MCF 10A (cell line): ENCODE results near the gene VIT. TPM values are rescaled to one million over a fixed set of nuclear protein-coding genes. Genes with fewer than 3 reads are reported as not detected.

ENCODE experiments used
- BruUV-seq: library from RNA; stranded (reverse); fragments of 400-500 nt; replicated peaks from 2 replicates; lab custom pipeline; 2021; lab: Mats Ljungman, UMichigan
- CTCF ChIA-PET: fragments of 300-600 bp; sonication (Branson Sonifier 250); formaldehyde crosslinking; extraction: SDS; loops from one replicate; lab custom pipeline; 2021; ENCODE audit warnings: antibody characterized with exemption, inconsistent platforms; lab: Yijun Ruan, JAX
- POLR2A ChIA-PET: fragments of 300-600, 350-650 bp; sonication (Branson Sonifier 250); formaldehyde crosslinking; extraction: SDS; loops from one replicate; lab custom pipeline; 2020; ENCODE audit warnings: antibody characterized with exemption, inconsistent platforms; lab: Yijun Ruan, JAX
- DNase-seq: peaks from one replicate; pipeline ENCODE4 v3.0.0-alpha.2; 2018; ENCODE audit not compliant: unreplicated experiment
- H3K27ac Mint-ChIP-seq: one replicate; pipeline ENCODE4 v1.8.0; 2022; ENCODE audit warnings: mild to moderate bottlenecking, low read depth, mixed read lengths; ENCODE audit not compliant: unreplicated experiment
- H3K27me3 Mint-ChIP-seq: one replicate; pipeline ENCODE4 v1.8.0; 2022; ENCODE audit warnings: mixed read lengths; ENCODE audit not compliant: insufficient read depth, unreplicated experiment
- H3K36me3 Mint-ChIP-seq: one replicate; pipeline ENCODE4 v1.8.0; 2022; ENCODE audit warnings: mild to moderate bottlenecking, moderate library complexity, mixed read lengths; ENCODE audit not compliant: insufficient read depth, unreplicated experiment
- H3K4me1 Mint-ChIP-seq: one replicate; pipeline ENCODE4 v1.8.0; 2022; ENCODE audit warnings: mixed read lengths; ENCODE audit not compliant: insufficient read depth, unreplicated experiment
- H3K4me3 Mint-ChIP-seq: one replicate; pipeline ENCODE4 v1.8.0; 2022; ENCODE audit warnings: mild to moderate bottlenecking, moderate library complexity, mixed read lengths; ENCODE audit not compliant: unreplicated experiment
- H3K9me3 Mint-ChIP-seq: one replicate; pipeline ENCODE4 v1.8.0; 2022; ENCODE audit warnings: mixed read lengths; ENCODE audit not compliant: unreplicated experiment
- CTCF ChIP-seq: fragments of 200-600 bp; IDR thresholded peaks from one replicate; pipeline ENCODE4 v1.8.0; 2022; ENCODE audit warnings: antibody characterized with exemption, mild to moderate bottlenecking; ENCODE audit not compliant: unreplicated experiment
- intact Hi-C: fragments of 100-400 bp; cut with micrococcal nuclease; formaldehyde crosslinking; loops from 2 replicates; pipeline ENCODE4 v1.14.1; 2022
- total RNA-seq: library from RNA; stranded (reverse); gene quantifications from 2 replicates; pipeline ENCODE4 v1.2.3, GENCODE V29; 2022

The VIT gene
- total RNA-seq, 1 experiment from 2014 or later = not detected

- Mint-ChIP-seq H3K27me3 (no peaks in the 10 kb centered on the region), H3K4me1 (peaks cover 11% of the 10 kb centered on the region), H3K4me3 (no peak overlapping the region), H3K36me3 (no peaks in the 10 kb centered on the region), H3K9me3 (no peaks in the 10 kb centered on the region), H3K27ac (no peak overlapping the region)
- CTCF ChIA-PET = interaction anchor here (0.5 to 2.7 kb wide), 8 partner anchors 11 to 979 kb away, joined by 3 to 8 read pairs (median 4); no protein-coding TSS in a partner anchor
- POLR2A ChIA-PET = no interaction called here
- TF ChIP-seq CTCF = no peak
- DNase-seq = no peak
- no TSS peak for BruUV-seq
- intact Hi-C loops = no loop called here
Observed at GRCh38 chr2:36702781-36703180, 6.3 kb downstream of the VIT start.

- no peak for TF ChIP-seq CTCF
- ChIA-PET CTCF (interaction anchor here (0.7 to 2.7 kb wide), 3 partner anchors 76 to 96 kb away, joined by 3 to 8 read pairs (median 3); no protein-coding TSS in a partner anchor), POLR2A (interaction anchor here (0.7 kb wide), 1 partner anchor 66 kb away, joined by 3 read pairs; no protein-coding TSS in a partner anchor)
- DNase-seq = no peak
- Mint-ChIP-seq H3K36me3 (peaks cover 5% of the 10 kb centered on the region), H3K27me3 (no peaks in the 10 kb centered on the region), H3K4me3 (no peak overlapping the region), H3K4me1 (peaks cover 11% of the 10 kb centered on the region), H3K27ac (no peak overlapping the region), H3K9me3 (no peaks in the 10 kb centered on the region)
- intact Hi-C loops = no loop called here
- BruUV-seq = no TSS peak
Observed at GRCh38 chr2:36704475-36705150, 8.1 kb downstream of the VIT start.

- no peak for DNase-seq
- POLR2A ChIA-PET = interaction anchor here (0.9 kb wide), 1 partner anchor 339 kb away, joined by 3 read pairs; no protein-coding TSS in a partner anchor
- Mint-ChIP-seq H3K4me1 (peaks cover 11% of the 10 kb centered on the region), H3K27ac (no peak overlapping the region), H3K4me3 (no peak overlapping the region), H3K9me3 (no peaks in the 10 kb centered on the region), H3K27me3 (no peaks in the 10 kb centered on the region), H3K36me3 (peaks cover 7% of the 10 kb centered on the region)
- intact Hi-C loops = no loop called here
- no TSS peak for BruUV-seq
- no peak for TF ChIP-seq CTCF
- CTCF ChIA-PET = interaction anchor here (0.7 to 2.7 kb wide), 4 partner anchors 74 to 95 kb away, joined by 3 to 8 read pairs (median 5); no protein-coding TSS in a partner anchor
Observed at GRCh38 chr2:36705326-36706020, 9.0 kb downstream of the VIT start.
